A673 (cell line): ENCODE data around the gene CCDC170. TPM values are rescaled to one million over a fixed set of nuclear protein-coding genes. Genes with fewer than 3 reads are reported as not detected.

Source experiments
- BruUV-seq: library from RNA; stranded (reverse); fragments of 400-500 nt; replicated peaks from 2 replicates; lab custom pipeline; 2021; lab: Mats Ljungman, UMichigan
- CTCF ChIA-PET: fragments of 300-600 bp; sonication (Branson Sonifier 250); formaldehyde crosslinking; loops from one replicate; lab custom pipeline; 2022; ENCODE audit warnings: antibody characterized with exemption; lab: Charles Lee
- POLR2A ChIA-PET: fragments of 300-600 bp; sonication (Branson Sonifier 250); formaldehyde crosslinking; loops from one replicate; lab custom pipeline; 2022; ENCODE audit warnings: antibody characterized with exemption; ENCODE audit not compliant: low non-redundant PET; lab: Charles Lee
- DNase-seq: peaks from one replicate; pipeline ENCODE4 v3.0.0-alpha.2; 2015; ENCODE audit warnings: low spot score
- H3K27ac ChIP-seq: fragments of 200-600 bp; sonication (generic); 2 replicates; pipeline ENCODE4 v1.5.1; 2016; ENCODE audit warnings: mixed run types, low read depth, mild to moderate bottlenecking, mixed read lengths, antibody characterized with exemption, low read length; ENCODE audit not compliant: poor library complexity, severe bottlenecking
- H3K27me3 ChIP-seq: fragments of 200-600 bp; sonication (generic); replicated peaks from 2 replicates; pipeline ENCODE4 v1.6.1; 2017; ENCODE audit warnings: mixed run types, low read depth, mild to moderate bottlenecking, mixed read lengths, antibody characterized with exemption, low read length; ENCODE audit not compliant: insufficient read depth, poor library complexity
- H3K36me3 ChIP-seq: fragments of 200-600 bp; sonication (generic); 2 replicates; pipeline ENCODE4 v1.6.1; 2016; ENCODE audit warnings: mixed run types, mild to moderate bottlenecking, mixed read lengths, antibody characterized with exemption, low read length; ENCODE audit not compliant: insufficient read depth, poor library complexity, severe bottlenecking
- H3K4me1 ChIP-seq: fragments of 200-600 bp; sonication (generic); 2 replicates; pipeline ENCODE4 v1.6.1; 2017; ENCODE audit warnings: mixed run types, mild to moderate bottlenecking, mixed read lengths, antibody characterized with exemption, low read length; ENCODE audit not compliant: insufficient read depth, poor library complexity, severe bottlenecking
- H3K4me3 ChIP-seq: fragments of 200-600 bp; sonication (generic); 2 replicates; pipeline ENCODE4 v1.5.1; 2016; ENCODE audit warnings: low read depth, mixed run types, mild to moderate bottlenecking, mixed read lengths, low read length; ENCODE audit not compliant: poor library complexity, severe bottlenecking
- H3K9me3 ChIP-seq: fragments of 200-600 bp; sonication (generic); 2 replicates; pipeline ENCODE4 v1.6.1; 2016; ENCODE audit warnings: mixed run types, low read depth, mild to moderate bottlenecking, mixed read lengths, antibody characterized with exemption, low read length; ENCODE audit not compliant: poor library complexity, severe bottlenecking
- CTCF ChIP-seq: fragments of 300-800, 200-600 bp; sonication (generic); conservative IDR thresholded peaks from 2 replicates; pipeline ENCODE4 v1.5.1; 2017; ENCODE audit warnings: low read depth, mild to moderate bottlenecking, antibody characterized with exemption, low read length, moderate library complexity, mixed read lengths
- EZH2 ChIP-seq: fragments of 200-600 bp; sonication (generic); IDR thresholded peaks from 2 replicates; pipeline ENCODE4 v1.6.1; 2017; ENCODE audit warnings: borderline replicate concordance, low read depth, mild to moderate bottlenecking, mixed read lengths, antibody characterized with exemption, low read length; ENCODE audit not compliant: poor library complexity, severe bottlenecking
- intact Hi-C: fragments of 100-400 bp; cut with micrococcal nuclease; formaldehyde crosslinking; loops from one replicate; pipeline ENCODE4 v1.10.0; 2022; ENCODE audit not compliant: unreplicated experiment
- total RNA-seq: library from RNA; stranded (reverse); gene quantifications from 2 replicates; pipeline ENCODE4 v1.2.3, GENCODE V29; 2021

The CCDC170 gene
- total RNA-seq, 1 experiment from 2014 or later: 0.17 TPM

GRCh38 chr6:151477726-151478125 lies 16.1 kb upstream of the CCDC170 start:
- BruUV-seq: no TSS peak
- H3K27me3 ChIP-seq: no peaks in the 10 kb centered on the region
- H3K36me3 ChIP-seq: no peaks in the 10 kb centered on the region
- no peak for DNase-seq
- POLR2A ChIA-PET: no interaction called here
- no peak overlapping the region for H3K4me3 ChIP-seq
- no peaks in the 10 kb centered on the region for H3K4me1 ChIP-seq
- no peak for TF ChIP-seq CTCF
- no peak for TF ChIP-seq EZH2
- no peaks in the 10 kb centered on the region for H3K9me3 ChIP-seq
- CTCF ChIA-PET: no interaction called here
- intact Hi-C loops: loop anchor here (5.0 kb wide), 1 partner anchor 585 kb away; no protein-coding TSS in a partner anchor
- H3K27ac ChIP-seq: no peak overlapping the region

GRCh38 chr6:151478670-151479069 lies 15.1 kb upstream of the CCDC170 start:
- Histone ChIP-seq H3K36me3 (no peaks in the 10 kb centered on the region), H3K27ac (no peak overlapping the region), H3K4me1 (no peaks in the 10 kb centered on the region), H3K4me3 (no peak overlapping the region), H3K27me3 (no peaks in the 10 kb centered on the region), H3K9me3 (no peaks in the 10 kb centered on the region)
- intact Hi-C loops: loop anchor here (5.0 kb wide), 1 partner anchor 586 kb away; no protein-coding TSS in a partner anchor
- CTCF ChIA-PET: no interaction called here
- POLR2A ChIA-PET: no interaction called here
- no TSS peak for BruUV-seq
- DNase-seq: no peak
- no peak for TF ChIP-seq EZH2
- TF ChIP-seq CTCF: no peak

GRCh38 chr6:151481786-151482185 lies 12.0 kb upstream of the CCDC170 start:
- Histone ChIP-seq H3K4me3 (no peak overlapping the region), H3K27me3 (no peaks in the 10 kb centered on the region), H3K4me1 (no peaks in the 10 kb centered on the region), H3K36me3 (no peaks in the 10 kb centered on the region), H3K9me3 (no peaks in the 10 kb centered on the region), H3K27ac (no peak overlapping the region)
- TF ChIP-seq EZH2 (no peak), CTCF (no peak)
- no peak for DNase-seq
- BruUV-seq: no TSS peak
- CTCF ChIA-PET: no interaction called here
- POLR2A ChIA-PET: no interaction called here
- intact Hi-C loops: no loop called here
